HG03139 (cell line): ENCODE results near the gene NAV2.
"Not testable (repeated sequence)": the region's sequence is repeated elsewhere in the genome, so short reads cannot be mapped to it uniquely, and the experiment has no call there.

Source experiments
- ATAC-seq: cut with Tn5 transposase; IDR thresholded peaks from one replicate; pipeline ENCODE4 v1.9.1; 2021; ENCODE audit not compliant: unreplicated experiment

NAV2 gene

DNA sequence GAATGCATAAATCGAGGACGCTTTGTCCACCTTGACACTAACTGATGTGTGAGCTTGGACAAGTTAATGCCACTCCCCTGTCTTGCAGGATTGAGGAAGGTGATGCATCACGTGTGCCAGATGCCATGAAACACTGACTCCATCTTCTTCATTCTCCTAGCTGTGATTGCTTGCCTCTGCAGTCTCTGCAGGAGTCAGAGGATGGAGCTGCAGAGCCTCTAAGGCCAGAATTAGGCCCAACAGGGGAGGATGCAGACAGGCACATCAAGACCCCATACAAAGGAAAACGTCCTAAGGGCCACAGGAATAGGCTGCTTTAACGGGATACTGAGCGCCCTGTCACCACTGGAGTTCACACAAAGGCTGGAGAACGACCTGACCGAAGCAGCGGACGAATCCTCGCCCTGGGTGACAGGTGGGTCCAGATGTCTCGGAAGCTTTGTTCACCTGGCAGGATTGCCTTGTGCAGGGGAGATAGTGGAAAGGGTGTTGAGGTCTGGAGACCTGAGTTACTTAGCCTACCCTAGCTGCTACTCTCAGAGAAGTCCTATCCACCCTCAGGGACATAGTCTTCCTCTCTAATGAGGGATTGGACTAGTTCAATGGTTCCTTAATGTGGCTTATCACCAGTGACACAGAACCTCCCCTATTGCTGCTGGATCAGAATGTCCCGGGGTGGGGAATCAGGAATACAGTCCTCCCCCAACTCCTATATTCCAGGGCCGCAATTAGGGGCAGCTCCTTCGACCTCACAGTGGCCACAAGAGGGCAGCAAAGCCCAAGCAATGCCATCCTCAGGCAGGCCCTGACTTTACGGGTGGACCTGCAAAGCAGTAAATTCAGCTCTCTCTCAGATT is 415.3 kb downstream of the NAV2 start:
- ATAC-seq, result no peak

DNA sequence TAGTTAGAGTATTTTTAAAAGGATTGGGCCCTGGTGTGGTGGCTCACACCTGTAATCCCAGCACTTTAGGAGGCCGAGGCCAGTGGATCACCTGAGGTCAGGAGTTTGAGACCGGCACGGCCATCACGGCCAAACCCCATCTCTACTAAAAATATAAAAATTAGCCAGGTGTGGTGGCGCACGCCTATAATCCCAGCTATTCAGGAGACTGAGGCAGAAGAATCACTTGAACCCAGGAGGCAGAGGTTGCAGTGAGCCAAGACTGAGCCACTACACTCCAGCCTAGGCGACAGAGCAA is 415.8 kb downstream of the NAV2 start:
- not testable (repeated sequence) for ATAC-seq

DNA sequence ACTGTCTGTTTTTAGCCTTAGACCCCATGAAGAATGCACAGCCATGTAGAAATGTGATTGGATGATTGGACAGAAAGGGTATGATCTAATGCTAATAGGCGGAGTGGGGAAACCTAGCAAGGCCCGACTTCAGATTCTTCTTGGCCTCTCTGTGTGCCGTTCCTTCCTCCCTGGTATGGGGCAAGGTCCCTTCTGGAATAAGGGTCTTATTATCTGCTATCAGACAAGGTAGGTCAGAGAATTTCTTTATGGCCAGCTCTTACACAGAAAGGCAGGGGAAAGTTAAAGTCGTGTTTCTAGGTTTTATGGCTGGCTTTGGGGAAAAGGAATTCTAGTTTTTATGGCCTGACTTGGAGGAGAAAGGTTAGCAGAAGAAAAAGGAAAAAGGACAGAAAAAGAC is 417.0 kb downstream of the NAV2 start:
- ATAC-seq, result no peak

DNA sequence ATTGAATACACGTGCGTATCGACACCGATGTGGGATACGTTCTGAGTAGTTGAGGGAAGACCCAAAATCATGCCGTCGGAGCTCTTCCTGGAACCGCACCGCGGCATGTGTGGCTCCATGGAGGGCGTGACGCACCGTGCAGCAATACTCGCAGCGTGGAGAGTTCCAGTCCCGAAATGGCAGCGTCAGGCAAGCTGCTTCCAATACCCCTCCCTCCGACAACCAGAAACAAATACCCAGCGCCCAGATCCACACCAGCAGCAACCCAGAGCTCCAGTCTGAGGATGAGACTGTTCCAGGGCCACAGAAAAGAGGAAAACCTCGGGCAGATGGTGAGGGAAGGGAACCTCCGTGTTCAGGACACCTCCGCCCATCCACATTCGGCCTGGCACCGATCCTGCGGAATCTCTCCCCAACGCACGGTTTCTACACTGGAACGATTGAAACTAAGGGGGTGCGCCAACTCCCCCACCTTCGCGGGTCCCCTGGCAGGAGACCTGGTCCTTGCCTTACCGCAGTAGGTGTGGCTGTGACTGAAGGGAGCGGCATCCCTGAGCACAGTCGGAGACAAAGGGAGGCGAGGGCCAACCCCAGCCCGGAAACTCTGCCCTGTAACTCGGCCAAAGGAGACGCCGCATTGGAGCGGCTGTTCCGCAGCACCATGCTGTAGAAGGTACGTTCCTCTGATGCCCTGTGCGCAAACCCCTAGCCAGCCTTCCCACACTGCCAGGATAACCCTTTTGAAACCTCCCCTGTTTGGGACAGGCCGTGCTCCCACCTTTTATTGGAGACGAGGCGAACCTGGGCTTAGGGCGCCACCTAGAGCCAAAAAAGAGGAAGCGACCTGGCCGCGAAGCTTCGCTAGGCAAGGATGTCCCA is 419.4 kb downstream of the NAV2 start:
- ATAC-seq, result no peak

DNA sequence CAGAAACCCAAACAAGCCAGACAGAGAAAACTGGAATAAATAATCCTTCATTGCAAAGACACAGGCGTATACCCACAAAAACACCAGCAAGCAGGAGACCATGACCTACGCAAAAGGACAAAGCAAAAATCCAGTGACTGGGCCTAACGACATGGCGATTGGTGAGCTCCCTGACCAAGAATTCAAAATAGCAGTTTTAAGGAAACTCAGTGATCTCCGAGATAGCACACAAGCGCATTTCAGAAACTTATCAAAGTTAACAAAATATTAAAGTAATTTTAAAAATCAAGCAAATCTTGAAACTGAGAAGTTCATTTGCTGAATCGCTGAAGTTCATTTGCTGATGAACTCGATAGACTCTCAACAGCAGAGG is 420.0 kb downstream of the NAV2 start:
- no peak for ATAC-seq

DNA sequence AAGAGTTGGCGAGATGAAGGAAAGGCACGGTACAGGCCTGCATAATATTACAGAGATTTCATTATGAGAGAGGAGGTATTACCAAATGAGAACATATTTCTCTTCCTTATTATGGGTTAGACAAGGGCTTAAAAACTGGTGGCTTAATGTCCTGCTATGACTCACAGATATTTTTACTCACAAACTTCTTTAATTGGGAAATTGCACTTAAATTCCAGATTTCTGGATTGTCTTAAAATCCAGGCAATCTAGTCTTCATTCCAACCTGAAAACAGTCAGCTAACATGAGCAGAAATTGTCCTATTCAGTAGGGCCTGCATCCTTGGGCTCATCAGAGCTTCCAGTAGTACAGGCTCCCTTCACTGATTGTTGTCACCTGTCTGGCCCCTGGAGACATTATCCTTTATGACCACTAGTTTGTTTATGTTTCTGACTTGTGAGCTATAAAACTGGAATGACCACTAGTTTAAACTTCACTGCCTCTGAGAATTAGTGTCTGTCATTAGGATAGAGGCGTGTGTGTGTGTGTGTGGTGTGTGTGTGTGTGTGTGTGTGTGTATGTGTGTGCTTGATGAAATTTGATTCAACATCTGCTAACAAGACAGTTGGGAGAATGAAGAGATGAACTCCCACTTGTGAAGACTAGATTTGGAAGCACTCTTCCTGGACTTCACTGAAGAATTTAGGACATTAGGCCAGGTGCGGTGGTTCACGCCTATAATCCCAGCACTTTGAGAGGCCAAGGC is 422.5 kb downstream of the NAV2 start:
- ATAC-seq, result no peak

DNA sequence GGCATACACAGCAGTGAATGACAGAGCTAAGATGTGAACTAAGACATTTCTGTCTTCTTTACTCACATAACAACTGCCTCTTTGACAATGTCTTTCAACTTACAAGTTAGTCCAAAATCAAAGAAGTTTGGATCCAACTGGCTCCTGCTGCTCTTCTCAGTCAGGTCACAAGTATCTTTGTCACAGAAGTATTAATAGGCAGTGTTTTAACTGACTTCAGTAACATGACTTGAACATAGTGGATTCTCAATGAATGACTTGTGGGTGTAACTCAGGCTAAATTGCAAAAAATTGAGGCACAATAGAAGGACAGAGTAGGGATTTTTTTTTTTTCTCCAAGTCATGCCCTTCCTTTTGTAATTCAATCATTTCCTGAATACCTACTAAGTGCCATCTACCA is 425.0 kb downstream of the NAV2 start:
- no peak for ATAC-seq

DNA sequence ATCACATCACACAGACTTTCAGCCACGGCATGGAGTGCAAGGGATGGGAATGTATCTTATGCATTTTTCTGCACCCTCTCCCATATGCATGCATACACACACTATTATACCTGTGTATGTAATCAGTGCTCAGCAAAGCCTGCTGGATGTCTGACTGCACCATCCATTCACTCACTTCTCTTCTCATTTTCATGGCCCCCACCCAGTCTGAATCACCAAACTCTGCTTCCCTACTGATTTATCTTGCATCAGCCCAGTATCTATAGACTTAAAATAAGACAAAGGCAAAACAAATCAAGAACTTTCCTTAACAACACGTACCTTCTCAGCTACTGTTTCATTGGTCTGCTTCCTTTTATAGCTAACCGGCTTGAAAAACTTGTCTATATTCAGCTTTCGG is 426.1 kb downstream of the NAV2 start:
- ATAC-seq, result no peak

DNA sequence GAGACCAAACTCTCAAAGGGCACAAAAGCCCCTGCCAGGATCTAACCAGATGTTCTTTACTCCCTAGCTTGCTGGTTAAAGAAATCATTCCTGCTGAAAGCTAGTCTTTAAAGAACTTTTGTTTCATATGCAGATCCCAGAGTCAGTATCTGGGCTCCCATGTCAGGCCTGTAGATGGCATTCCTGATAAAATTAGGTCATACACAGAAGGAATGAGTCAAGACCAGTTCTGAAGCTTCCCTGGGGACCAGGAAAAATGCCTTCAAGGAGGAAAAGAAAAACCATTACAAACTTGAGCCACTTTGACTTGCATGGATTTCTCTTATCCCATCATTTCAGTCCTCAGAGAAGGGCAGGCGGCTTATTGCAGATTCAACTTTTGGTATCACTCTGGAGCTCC is 441.7 kb downstream of the NAV2 start:
- no peak for ATAC-seq

DNA sequence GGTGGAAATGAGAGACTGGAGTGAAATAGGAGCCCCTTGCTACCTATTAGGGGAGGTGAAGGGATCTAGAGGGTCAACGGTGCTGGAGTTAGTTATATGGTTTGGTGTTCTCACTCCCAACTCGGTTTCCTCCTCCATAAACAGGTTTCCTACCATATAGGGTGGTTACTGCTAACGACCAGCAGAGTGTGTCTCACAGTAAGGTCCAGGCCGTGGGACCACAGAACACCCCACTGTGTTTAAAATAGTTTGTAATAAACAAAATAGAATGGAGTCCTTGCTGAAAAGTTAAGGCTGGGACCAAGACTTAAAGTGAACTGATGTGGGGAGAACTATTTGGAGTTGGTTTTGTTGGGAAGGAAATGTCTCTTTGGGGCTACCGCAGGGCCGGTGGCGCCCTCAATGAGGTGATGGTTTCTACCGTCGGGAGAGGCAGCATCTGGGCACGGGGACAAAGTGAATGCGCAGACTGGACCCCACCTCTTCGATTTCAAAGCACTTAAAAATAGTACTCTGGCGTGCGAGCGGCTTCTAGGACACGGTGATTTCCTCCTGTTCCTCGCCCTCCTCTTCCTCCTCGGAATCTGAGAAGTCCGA is 443.1 kb downstream of the NAV2 start:
- ATAC-seq, result no peak

DNA sequence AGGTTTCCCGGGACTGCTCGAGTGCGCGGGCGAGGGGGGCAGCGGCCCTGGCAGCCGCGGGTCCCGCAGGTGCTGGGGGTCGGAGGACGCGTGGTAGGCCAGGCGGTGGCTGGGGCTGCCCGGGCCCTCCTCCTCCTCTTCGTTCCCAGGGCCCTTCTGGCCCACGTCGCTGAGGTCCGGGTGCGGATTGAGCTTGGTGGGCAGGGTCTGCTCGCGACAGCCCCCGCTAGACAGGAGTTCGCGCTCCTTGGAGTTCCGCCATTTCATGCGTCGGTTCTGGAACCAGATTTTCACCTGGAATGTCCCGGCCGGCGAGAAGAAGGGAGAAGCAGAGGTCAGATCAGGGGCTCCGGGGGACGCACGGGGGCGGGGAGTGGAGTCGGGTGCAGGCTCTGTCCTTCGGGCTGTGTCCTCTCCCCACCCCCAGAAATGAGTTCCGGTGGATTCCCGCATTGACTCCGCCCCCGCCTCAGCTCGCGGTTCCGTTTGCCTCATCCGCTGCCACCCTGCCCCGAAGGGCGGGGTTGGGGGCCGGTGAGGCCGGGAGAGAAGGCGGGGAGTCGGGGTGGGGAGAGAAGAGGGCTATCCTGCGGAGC is 443.7 kb downstream of the NAV2 start:
- no peak for ATAC-seq

DNA sequence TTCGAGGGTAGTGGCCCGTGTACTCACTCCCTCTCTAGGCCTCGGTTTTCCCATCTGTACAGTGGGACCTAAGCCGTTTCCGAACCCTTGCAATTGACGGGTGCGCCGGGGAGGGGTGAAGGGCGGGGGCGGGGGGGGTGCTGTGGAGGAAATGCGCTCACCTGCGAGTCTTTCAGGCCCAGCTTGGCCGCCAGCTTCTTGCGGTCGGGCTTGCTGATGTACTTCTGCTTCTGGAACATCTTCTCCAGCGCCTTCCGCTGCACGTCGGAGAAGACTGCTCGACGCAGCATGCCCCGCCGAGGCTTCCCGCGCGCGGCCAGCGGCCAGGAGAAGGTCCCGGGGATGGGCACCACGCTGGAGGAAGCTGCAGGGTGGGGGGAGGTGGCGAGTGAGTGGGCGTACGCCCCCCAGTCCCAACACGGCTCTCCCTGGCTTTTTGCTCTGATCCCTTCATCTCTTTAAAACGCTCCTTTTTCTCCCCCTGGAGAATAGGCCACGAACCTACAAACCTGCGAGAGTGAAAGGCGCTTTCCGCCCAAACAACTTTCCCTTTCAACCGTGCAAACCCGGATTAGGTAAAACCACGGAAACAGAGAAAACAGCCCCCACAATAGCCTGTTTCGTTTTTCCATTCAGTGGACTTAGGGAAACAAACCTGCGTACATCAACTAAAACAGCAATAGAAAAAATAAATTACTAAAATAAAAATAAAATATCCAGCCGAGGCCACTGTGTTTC is 444.4 kb downstream of the NAV2 start:
- no peak for ATAC-seq

DNA sequence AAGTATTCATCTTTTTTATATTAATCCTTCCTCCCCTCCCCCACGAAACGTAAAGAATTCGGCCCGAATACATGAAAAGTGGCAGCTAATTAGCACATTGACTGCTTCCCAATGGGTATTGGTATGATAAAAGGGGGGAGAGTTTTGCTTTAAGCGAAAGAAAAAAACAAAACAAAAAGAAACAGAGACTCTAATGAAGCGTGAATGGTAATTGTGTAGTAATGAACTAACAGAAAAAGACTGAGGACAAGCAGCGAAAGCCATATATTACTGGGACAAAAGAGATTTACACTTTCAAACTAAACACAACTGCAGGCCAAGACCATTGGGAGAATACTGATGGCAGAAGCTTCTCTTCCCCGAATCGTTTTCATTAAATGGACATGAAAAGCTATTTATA is 445.1 kb downstream of the NAV2 start:
- ATAC-seq, result no peak

DNA sequence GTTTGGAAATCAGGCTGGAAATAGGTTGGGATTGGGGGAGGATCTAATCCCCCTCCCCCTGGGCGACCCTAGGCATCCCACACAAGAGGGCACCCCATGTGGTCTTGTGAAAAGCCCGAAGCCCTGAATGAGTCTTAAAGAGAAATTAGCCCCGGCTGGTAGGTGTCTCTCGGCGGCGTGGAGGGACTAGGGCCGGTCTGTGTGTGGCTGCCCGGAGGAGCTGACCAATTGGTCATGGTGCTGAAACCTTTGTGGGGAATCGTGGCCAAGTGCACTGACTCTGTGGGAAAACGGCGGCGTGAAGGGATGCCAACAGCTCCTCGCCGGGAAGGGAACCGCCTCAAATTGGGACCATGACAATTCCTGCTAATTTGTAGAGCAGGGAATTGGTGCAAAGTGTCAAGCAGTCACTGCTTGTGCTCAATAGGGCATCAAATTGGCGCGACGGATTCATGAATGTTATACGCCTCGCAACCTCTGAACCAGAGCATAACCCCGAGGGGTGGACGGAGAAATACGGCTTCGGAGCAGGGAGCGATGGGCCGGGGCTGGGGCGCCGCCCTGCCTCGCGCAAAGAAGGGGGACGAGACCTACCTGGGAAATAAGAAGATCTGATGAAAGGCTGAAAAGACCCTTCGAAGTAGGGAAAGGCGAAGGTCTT is 446.1 kb downstream of the NAV2 start:
- ATAC-seq, result no peak

DNA sequence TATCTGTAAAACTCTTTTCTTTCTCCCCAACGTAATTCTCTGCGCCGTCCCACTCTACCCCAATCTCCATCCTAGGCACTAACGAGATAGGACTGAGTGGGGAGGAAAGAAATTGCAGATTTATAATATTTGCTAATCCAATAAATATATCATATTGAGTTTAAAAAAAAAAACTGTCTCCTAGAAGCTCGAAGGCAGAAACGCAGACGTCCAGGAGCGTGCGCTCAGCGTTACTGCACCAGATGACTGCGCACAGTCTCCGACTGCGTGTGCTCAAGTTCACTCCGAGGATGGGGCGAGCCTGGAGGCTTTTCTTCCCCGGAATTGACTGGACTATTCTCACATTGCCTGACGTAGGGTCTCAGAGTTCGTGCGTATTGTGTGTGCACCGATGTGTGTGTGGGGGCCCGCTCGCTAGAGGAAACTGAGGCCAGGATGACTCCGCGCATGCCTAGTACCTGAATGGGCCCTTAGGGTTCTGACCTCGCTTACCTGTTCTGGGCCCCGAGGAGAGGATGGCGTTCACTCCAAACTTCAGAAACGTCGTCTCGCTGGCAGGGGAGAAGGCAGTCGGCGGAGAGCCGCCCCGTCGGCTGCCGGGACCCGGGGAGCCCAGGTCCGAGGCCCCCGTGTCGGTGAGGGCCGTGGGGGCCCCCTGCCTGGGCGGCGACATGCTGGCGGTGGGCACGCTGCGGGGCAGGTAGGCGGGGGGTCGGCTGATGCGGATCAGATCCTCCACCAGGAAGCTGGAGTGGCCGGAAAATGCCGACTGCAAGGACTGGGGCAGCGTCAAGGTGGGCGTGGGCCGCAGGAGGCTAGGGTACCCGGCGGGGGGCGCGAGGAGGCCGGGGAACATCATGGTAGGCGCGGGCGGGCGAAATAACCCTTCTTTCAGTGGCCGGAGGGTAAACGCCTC is 447.1 kb downstream of the NAV2 start:
- ATAC-seq, result no peak

DNA sequence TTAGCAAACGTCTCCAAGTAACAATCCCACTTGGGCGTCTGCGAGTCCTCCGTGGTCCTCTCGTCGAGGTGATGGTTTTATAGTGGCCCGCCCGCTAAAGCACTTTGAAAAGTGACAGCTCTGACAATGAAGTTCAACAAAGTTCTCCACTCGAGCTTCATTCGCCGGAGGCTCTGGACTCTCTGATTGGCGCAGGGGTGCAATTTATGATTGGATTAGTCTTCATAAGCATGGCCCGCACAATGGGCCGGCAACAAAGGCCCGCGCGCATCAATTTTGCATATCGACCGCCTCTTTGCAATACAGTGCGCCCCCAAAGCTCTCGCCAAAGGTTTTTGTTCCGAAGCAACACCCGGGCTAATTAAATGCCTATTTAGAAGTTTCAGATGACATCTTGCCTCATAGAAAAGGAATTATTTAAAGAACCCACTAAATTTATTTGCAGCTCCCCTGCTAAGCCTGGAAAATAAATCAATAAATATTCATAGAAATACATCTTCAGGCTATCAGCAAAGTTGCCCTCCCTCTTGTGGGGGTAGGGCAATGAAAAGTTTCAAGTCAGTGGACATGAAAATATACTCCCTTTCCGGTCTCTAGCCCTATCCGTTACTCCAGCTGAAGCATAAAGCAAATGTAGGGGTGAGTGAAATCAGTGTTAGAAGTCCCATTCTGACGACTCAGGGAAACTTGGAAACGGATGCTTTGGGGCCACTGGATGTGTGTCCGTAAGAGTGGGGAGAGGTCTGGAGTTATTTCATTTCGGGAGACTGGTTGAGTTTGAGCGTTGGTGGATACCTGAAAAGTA is 448.0 kb downstream of the NAV2 start, which contains the start of gene DBX1:
Gene DBX1 (minus strand): TSS at position 51 of the 805 bp plus-strand sequence. CDS start 151 bp downstream, outside the sequence.
- no peak for ATAC-seq

DNA sequence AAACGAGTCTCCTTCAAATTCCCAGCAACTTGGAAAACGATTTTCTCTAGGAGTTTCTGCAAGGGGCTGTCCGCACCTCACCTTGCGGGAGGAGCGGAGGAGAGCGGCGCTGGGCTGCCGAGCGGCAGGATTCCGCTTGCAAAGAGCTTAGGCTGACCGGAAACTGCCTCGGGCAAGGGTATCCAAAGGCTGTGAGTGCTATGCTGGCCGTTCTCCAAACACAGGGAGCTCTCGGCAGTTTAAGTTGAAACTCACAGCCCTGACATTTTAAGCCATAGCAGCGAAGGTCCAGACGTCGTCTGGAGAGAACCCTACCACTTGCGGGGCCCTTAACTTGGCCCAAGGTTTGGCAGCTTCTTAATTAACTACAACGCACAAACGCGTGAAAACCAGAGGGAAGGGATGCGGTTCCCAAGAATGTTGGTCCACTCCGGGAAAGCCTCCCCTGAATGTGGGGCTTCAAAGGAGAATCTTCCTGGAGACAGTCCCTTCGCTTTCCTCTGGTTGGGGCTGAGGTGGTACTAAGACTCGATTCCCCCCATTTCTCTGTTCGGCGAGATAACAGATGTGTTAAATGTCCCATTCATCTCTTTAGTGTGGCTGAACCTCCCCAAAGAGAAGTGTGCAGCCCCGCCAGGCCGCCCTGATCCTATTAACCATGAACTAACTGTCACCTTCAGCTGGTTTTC is 448.7 kb downstream of the NAV2 start:
- ATAC-seq, result no peak
